Suppressor macrophage (primary cell): ENCODE data around the gene FLII.

Source experiments
- DNase-seq, 4 experiments: peaks; one replicate each; pipeline ENCODE4 v3.0.0-alpha.2; 2020 to 2022

FLII gene

DNA sequence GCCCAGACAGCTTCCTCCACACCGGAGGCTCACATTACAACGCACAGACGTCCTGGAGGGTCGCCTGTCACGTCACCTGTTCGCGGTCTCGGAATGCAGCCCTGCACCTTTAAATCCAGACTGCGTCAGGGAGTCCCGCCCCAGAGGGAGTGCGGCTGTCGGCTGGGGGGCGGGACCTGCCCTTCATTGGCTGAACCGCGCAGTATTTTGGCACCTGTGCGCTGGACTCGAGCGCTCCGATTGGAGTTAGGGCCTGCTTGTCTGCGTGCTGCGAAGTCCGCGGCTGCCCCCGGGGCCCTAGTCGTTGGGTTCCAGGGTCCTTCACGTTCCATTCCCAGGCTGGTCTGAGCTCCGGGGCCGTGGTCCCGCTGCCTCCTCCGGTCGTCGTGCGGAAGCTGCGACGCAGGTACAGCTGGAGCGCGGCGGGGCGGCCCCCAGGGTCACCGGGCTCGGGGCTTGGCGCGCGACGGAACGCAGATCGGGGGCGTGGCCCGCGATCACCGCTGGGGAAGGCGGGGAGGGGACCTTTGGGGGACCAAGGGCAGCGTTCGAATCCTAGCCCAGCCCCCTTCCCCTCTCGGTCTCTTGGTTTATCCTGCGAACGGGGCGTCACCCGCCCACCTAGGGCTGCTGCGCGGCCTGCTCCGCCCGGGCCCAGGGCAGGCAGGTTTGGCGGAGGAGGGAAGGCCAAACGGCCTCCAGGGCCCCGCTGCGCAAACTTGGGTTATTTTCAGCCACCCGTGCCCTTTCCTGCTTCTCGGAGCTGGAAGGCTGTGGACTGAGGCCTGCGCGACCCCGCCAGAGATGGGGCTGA, 2.0 kb upstream of the FLII start, which contains the start of gene MIEF2:
TSS of gene MIEF2 (plus strand) at position 331 of the 814 bp plus-strand sequence. CDS start 2,059 bp downstream, outside the sequence.
- DNase-seq, result peak; percentile 92 to 97 (median 96)

DNA sequence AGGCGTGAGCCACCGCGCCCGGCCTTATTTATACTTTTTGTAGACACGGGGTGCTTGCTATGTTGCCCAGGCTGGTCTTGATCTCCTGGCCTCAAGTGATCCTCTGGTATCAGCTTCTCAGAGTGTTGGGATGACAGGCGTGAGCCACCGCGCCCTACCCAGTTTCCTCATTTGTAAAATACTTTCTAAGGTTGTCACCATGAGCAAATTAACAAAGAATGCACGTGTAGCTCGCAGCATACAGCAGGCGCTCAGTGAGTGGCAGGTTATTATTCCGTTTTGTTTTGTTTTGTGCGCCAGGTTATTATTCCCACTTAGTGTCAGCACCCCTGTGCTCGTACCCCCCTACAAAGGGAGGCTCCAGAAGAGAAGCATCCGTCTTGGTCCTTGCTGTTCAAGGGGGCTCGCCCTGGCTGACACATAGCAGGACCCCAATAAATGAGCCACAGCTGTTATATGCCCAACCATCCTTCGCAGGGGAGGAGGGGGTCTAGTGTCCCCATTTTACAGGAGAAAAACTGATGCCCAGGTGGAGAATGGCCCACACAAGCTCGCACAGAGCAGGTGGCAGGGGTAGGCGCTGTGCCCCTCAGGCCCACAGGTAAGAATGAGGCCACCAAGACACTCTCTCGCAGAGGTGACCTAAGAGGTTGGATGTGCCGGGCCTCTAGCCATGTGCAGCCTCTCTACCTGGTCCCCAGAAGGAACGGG, 1.2 kb upstream of the FLII start:
- peak in 1 of 4 experiments; percentile 8 for DNase-seq

DNA sequence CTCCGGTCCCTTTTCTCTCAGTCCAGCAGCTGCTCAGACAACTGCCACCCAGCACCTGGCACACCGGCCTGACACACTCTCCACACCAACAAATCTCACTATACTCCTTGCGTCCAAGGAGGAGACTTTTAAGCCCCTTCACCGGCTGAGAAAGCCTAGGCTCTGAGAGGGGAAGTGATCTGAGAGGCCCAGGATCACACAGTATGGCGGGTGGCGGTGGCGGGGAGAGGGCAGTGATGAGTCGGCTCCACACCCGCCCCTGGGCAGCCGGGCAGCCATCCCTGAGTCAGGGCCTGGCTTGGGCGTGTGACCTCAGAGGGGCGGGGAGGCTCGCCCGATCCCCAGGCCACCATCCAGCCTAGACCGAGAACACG, 569 bp downstream of the FLII start:
- DNase-seq, result peak; percentile 92 to 95 (median 94)

DNA sequence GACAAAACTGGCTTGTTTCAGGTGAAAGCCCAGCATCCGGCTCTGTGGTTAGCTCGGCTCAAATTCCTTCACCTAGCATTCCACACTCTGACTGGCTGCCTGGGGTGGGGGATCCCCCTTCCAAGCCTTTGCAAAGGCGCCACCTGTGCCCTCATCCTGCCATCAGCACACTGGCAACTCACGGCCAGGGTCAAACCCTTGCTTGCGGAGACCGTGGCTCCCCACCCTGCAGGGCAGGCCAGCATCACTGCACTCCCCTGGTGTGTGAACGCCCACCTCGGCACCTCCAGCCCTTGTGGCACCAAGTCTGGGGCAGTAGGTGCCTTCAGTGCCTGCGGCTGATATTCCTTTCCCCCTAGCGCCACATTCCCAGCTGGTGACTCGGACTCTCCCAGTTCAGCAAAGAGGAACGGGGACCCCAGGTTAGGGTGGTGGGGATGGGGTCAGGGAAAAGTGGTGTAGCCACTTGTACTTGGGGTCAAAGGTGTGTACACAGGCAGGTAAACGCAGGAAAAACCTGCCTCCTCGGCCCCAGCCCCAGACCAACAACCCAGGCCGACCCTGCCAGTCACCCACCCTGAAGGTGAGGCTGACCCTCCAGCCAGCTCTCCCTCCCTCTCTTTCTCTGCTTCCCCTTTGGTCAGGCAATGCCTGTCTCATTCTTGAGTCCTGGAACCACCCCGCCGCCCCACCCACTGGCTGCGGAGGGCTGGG, 1.1 kb downstream of the FLII start:
- peak; percentile 73 to 87 (median 82) for DNase-seq

DNA sequence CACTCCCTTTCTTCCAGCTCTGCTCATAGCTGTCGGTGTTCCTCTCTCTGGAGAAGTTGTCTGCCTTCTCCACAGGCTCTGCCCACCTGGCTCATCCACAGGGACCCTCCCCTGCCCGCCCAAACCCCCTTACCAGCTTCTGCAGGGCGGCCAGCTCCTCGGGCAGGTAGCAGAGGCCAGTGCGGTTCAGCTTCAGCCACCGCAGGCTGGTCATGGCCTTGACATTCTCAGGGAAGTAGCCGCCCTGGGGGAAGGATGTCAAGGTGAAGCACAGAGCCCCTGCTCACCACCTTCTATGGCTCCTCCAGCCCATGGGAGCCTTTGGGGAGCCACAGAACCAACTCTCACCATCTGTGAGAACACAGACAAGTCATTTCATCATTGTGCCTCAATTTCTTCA, 1.8 kb downstream of the FLII start:
- no peak for DNase-seq

DNA sequence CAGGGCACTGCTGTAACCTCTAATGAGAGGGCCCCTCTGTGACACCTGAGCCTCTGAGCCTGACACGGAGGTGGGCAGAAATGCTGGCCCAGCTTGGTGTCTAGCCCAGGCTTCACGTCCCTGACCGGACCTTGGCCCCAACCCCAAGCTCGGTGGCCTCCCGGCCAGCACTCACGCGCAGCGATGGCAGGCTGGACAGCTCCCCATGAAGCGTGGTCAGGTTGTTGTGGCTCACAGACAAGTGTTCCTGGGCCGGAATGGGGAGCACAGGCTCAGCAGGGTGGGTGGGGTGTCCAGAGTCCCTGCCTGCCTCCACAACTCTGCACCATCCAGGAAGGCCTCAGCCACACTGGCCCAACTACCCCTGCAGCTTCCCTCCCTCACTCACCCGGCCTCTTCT, 2.2 kb downstream of the FLII start:
- DNase-seq, result no peak

DNA sequence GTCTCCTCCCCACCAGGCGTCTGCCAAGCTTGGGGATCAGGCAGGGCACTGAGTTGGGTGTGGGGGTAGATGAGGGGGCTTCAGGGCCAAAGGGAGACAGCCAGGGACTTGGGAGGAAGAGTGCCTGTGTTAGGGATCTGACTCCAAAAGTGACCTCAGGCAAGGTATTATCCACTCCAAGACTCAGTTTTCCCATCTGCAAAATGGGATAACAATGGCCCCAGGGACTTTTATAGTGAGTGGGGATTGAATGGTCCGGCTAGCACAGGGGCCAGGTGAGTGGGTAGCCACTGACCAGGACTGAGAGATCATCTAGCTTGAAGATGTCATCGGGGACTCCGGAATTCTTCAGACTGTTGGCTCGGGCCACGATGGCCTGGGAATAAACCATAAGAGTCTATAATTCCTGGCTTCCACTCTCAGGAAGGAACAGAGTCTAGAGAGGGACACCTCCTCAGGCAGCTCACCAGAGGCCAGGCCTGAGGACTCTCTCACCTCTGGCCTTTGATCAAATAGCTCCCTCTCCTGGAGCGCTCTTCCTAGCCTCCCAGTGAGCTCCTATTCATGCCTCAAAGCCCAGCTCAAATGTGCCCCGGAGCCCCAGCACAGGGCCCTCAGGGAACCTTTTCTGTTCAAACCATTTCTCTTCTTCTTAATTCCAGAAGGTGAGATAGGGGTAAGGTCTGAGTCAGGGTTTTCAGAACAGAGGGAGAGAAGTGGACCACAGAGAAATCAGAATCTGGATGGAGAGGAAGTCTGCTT, 3.5 kb downstream of the FLII start:
- DNase-seq, result no peak

DNA sequence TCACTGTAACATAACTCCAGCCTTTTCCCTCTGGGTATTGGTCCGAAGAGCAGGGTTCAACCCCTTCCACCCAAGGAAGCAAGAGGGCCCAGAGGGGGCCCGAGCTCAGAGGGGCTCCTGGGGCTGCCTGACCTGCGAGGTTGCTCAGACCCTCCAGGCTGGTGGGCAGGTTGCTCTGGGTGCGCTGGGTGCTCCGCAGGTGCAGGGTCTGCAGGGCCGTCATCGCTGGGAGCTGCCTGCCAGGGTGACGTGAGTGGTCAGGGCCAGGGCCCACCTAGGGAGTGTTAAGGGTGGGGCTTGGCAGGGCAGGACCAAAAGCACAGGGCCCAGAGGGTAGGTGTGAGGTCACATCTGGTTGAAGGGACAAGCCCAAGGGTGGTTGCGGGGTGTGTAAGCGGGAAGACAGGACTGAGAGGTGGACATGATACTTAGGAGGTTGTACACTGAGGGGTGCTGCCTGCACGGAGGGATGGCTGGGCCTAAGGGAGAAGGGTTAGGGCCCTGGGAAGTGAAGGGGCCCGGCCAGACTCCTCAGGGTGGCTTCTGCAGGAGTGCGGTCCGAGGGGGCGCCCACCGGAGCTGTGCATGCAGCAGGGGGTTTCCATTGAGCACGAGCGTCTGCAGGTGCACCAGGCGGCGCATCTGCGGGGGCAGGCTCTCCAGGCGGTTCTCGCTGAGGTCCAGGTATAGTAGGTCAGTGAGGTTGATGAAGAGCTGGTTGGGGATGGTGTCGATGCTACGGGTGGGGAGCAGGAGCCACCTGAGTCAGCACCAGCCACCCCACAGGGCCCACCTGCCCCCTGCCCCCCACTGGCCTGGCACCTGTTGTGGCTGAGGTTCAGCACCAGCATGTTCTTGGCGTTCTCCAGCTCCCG, 4.4 kb downstream of the FLII start:
- no peak for DNase-seq

DNA sequence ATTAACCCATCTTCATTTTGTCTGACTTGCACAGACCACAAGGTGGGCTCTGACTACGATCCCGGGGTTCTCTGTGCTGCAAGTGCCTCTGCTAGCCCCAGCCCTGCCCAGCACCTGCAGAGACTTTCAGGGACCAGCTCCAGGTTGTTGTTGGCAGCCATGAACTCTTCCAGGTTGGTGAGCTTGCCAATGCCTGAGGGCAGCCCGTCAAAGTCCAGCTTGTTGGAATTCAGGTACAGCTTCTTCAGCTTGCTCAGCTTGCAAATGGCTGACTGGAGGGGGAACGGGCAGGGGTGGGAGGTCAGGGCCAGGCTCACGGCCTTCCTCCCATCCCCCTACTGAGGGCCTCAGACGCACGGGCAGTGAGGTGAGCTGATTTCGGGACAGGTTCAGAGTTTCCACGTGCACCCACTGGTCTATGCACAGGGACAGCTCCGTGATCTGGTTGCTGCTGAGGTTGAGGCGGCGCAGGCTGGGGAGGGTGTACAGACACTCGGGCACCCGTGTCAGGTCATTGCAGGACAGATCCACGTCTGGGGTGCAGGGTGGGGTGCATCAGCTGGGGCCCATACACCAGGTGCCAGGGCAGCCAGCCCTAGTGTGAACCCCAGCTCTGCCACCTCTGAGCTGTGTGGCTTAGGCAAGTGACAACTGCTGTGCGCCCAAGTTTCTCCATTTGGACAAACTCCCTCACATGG, 5.2 kb downstream of the FLII start:
- no peak for DNase-seq

DNA sequence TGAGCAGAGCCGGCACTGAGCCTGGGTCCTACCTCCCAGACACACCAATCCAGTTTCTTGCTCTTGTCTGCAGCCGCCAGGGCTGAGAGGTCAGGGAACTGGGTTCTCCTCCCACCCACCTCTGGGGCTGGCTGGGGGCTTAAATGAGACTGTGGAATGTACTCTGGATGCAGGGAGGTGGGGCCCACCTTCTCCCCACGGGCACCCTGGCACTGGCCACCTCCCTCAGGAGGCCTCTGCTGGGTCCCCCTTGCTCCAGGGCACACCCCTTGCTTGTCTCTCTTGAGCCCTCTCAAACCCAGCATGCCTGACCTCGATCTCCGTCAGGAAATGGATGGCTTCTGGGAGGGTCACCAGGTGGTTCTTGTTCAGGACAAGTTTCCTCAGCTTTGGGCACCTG, 6.4 kb downstream of the FLII start:
- DNase-seq, result no peak

DNA sequence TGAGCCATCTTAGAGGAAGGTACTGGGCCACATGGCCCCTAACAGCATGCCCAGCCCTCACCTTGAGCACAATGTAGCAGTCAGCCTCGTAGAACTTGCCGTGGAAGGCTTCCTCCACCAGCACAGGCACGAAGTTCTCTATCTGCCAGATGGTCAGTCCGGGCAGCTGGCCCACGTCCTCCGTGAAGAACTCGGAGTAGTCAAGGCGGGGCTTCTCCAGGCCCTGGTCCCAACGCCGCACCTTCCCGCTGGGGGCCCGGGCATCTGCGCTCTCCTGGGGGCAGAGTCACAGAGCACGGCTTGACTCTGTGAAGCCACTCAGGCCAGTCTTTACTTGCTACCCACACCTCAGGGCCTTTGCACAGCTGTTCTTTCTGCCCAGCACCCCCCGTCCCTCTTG, 7.3 kb downstream of the FLII start:
- DNase-seq, result no peak

DNA sequence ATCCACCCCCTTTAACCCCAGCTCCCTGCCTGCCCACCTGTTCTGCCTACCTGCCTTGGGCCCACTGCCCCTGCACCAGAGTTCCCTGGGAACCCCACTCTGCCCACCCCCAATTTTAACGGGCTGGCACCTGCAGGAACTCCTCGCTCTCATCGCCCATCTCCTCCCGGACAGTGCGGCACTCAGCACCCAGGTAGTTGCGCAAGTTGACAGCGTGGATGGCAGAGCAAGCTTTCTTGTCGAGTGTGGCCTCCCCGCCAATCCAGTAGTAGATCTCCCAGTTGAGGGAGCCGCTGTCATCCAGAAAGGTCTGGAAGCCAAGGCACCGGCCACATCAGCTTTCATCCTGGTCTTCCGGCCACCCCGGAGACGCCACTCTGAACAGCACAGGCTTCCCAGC, 7.8 kb downstream of the FLII start:
- DNase-seq, result no peak

DNA sequence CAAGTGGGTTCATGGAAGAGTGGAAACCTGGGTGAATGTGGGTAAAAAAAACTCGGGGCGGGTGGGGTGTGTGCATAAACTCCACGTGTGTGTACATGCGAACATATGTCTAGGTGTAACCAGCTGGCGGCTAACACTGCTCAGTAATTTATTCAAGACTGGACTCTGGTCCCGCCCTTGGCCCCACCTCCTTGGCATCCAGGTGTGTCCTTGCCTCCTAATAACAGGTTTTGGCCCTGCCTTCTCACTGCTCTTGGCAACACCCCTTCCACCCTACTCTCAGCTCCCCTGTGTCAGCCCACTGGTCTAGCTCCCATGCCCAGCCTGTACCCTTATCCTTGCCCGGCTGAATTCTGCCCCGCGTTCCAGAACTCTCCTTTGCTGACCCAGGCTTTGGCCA, 8.3 kb downstream of the FLII start:
- DNase-seq, result no peak

DNA sequence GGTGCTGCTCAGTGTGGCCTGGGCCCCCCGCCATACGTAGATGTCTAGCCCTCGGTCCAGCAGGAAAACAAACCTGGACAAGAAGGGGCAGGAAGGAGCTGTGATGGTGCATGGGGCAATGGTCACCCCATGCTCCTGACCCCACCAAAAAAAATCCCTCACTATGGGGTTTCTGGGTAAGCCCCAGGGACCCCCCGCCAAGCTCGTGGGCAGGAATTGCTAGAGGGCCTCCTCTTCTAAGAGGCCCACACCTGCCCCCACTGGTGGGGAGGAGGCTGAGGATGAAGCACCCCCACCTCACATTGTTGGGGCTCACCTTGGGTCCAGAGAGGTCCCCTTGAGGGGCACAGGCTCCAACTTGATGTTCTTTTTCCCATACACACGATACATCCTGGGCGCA, 9.7 kb downstream of the FLII start:
- no peak for DNase-seq

DNA sequence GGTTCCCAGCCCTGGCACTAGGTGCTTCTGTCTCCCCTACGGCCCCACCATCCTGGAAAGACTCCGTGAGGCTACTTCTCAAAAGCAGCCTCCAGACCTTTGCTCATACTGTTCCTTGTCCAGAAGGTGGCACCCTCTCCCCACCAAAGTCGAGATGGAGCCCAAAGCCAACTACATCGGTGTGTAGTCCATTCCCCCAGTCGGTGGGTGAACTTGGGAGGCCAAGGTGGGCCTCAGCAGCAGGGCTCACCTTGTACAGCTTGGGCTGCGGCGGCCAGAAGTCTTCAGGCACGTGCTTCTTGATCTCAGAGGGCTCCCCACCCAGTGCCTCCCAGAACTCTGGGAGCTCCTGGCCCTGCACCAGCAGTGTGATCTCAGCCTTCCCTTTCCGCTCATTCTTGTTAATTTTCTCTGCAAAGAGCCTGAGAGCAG, 10.2 kb downstream of the FLII start:
- peak; percentile 67 to 74 (median 74) for DNase-seq

DNA sequence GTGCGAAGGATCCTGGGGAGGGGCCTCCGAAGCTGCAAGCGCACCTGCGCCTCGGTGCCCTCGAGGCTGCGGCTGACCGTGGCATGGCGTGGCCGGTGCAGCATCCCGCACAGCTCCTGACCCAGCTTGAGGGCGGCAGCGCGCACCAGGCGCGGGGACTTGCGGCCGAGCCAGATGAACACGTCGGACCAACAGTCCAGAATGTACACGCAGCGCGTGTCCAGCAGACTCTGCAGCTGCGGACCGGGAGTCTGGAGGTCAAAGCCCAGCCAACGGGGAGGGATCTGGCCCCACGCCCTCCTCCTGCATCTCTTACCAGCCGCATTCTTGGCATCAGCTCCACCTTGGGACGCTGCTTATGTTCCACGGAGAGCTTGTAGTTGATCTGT, 10.9 kb downstream of the FLII start:
- DNase-seq, result no peak

DNA sequence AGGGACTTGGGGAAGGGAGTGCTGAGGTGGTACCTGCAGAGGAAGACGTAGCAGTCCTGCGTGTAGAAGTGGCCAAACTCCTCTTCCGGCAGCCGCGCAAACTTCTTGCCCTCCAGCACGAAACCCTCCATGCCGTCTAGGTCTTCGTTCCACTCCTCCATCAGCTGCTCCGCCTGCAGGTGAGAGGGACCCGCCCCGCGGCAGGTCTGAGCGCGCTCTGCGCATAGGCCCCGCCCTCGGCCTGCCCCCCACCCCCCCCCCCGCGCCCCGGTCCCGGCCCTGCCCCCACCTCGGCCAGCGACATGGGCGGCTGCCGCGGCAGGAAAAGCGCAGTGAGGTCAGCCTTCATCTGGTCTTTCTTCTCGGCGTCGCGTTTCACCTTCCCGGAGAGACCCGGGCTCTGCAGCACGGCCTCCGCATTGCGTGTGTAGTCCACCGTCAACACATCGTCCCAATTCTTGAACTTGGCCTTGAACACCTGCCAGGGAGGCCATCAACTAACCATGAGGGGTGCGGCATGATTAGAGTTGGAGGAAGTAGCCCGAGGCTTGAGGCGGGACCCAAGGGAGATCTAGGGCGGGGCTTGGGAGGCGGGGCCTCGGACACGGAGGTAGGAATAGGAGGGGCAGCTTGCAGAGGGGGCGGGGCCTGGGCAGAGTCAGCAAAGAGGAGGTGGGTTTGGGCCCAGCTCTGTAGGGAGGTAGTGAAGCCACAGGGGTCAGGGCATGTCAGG, 11.5 kb downstream of the FLII start:
- DNase-seq, result peak; percentile 45 to 76 (median 52)

DNA sequence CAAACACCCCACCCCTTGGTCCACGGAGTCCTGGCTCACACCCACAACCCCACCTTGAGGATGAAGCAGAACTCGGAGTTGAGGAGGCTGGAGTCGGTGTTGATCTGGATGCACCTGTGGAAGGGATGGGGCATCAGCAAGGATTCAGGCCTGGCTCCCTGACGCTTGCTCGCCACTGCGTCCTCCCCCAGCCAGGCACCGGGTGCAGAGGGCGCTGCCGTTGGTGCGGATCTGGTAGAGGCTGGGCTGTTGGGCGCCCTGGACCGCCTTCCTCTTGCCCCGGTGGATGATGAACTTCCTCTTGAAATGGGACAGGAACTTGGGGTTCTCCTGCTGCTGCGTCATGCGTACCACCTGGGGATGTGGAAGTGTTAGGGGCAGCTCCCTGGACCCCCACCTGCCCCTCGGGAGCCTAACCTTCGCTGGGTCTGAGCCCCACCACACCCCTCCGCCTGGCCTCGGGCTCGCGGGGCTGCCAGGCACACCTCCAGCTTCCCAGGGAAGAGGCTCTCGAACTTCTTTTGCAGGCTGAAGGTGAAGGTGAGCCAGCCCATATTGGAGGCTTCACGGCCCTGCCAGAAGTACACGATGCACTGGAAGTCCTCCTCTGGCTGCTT, 12.3 kb downstream of the FLII start:
- no peak for DNase-seq

DNA sequence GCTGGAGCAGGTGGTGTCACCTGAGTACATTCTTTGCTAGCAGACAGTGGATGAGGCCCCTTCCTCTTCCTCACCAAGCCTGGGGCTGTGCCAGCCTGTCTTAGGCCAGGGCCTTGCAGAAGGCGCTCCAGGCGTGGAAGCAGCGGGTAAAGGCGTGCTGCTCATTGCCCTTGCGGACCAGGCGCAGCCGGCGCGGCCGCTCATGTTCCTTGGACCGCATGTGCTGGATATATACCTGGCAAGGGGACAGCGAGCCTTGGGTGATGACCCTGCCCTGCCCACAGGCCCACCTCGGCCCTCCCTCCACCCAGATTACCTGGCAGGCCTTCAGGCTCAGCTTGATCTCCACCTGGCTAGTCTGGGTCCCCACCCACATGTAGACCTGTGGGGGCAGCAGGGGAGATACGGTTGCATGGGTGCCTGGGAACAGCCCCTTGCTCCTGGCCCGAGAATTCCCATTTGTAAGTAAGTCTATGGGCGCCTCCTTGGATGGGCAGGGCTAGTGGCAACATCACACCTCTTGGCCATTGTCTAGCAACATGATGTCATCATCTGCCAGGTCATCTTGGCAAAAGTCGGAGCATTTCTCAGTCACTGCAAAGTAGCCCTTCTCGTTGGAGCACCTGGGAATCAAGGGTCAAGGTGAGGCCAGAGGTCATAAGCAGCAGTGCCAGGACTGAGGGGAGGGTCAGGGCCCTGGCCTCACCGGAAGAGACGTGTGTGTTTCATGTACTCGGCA, 13.3 kb downstream of the FLII start:
- DNase-seq, result no peak
